BJ (cell line): Measurements from ENCODE around the gene DUS1L. TPM values are rescaled to one million over a fixed set of nuclear protein-coding genes. Genes with fewer than 3 reads are reported as not detected.

Source experiments
- CTCF ChIA-PET: fragments of 350-600 bp; formaldehyde crosslinking; extraction: SDS; loops from one replicate; lab custom pipeline; 2021; ENCODE audit warnings: antibody characterized with exemption, inconsistent platforms; lab: Yijun Ruan, JAX
- POLR2A ChIA-PET: fragments of 300-600 bp; sonication (Branson Sonifier 250); formaldehyde crosslinking; extraction: SDS; loops from one replicate; lab custom pipeline; 2021; ENCODE audit warnings: antibody characterized with exemption; lab: Charles Lee
- DNase-seq: peaks from one replicate; pipeline ENCODE4 v3.0.0-alpha.2; 2011; ENCODE audit warnings: low read depth
- H3K27me3 ChIP-seq: 2 replicates; pipeline ENCODE4 v1.6.0; 2011; ENCODE audit warnings: low read length; ENCODE audit not compliant: control insufficient read depth, insufficient read depth
- H3K36me3 ChIP-seq: 2 replicates; pipeline ENCODE4 v1.5.1; 2011; ENCODE audit warnings: low read length; ENCODE audit not compliant: control insufficient read depth, insufficient read depth
- H3K4me3 ChIP-seq: 2 replicates; pipeline ENCODE4 v1.5.1; 2011; ENCODE audit warnings: low read depth, mild to moderate bottlenecking, control low read depth, low read length
- CTCF ChIP-seq: IDR thresholded peaks from 2 replicates; pipeline ENCODE4 v1.5.1; 2011; ENCODE audit warnings: low read depth, mild to moderate bottlenecking, control low read depth, inconsistent platforms, low read length, moderate library complexity; ENCODE audit not compliant: insufficient read depth
- polyA plus RNA-seq: library from polyadenylated mRNA; depleted of rRNA; stranded (reverse); fragments of >200 nt; gene quantifications from 2 replicates; pipeline ENCODE4 v1.2.3, GENCODE V29; 2011

The DUS1L gene
- polyA plus RNA-seq, 1 experiment: 47.6 TPM

GRCh38 chr17:82104797-82105416 lies 39.3 kb upstream of the DUS1L start:
- Histone ChIP-seq H3K27me3 (no peaks in the 10 kb centered on the region), H3K36me3 (no peaks in the 10 kb centered on the region), H3K4me3 (no peak overlapping the region)
- DNase-seq: no peak
- CTCF ChIA-PET: interaction anchor here (0.6 to 2.5 kb wide), 3 partner anchors 12 to 75 kb away, joined by 3 to 10 read pairs (median 6); no protein-coding TSS in a partner anchor
- no peak for TF ChIP-seq CTCF
- POLR2A ChIA-PET: interaction anchor here (0.5 kb wide), 1 partner anchor 25 kb away, joined by 5 read pairs; no protein-coding TSS in a partner anchor

- POLR2A ChIA-PET: no interaction called here
- H3K36me3 ChIP-seq: no peaks in the 10 kb centered on the region
- CTCF ChIA-PET: no interaction called here
- no peak overlapping the region for H3K4me3 ChIP-seq
- H3K27me3 ChIP-seq: no peaks in the 10 kb centered on the region
- no peak for DNase-seq
- TF ChIP-seq CTCF: no peak
These were observed 38.2 kb upstream of the DUS1L start for GRCh38 chr17:82103553-82104451.

- TF ChIP-seq CTCF: no peak
- no peak overlapping the region for H3K4me3 ChIP-seq
- CTCF ChIA-PET: no interaction called here
- DNase-seq: no peak
- no peaks in the 10 kb centered on the region for H3K27me3 ChIP-seq
- POLR2A ChIA-PET: no interaction called here
- H3K36me3 ChIP-seq: no peaks in the 10 kb centered on the region
These were observed 36.4 kb upstream of the DUS1L start for GRCh38 chr17:82101767-82102679.

GRCh38 chr17:82101301-82101715 lies 35.7 kb upstream of the DUS1L start:
- ChIA-PET CTCF (no interaction called here), POLR2A (no interaction called here)
- DNase-seq: no peak
- no peak overlapping the region for H3K4me3 ChIP-seq
- H3K27me3 ChIP-seq: no peaks in the 10 kb centered on the region
- TF ChIP-seq CTCF: no peak
- H3K36me3 ChIP-seq: no peaks in the 10 kb centered on the region
